Mesodermal cell (in vitro differentiated cells): ENCODE data around the gene THSD8.
"Not testable (repeated sequence)": the region's sequence is repeated elsewhere in the genome, so short reads cannot be mapped to it uniquely, and the experiment has no call there.

Experiments used
- H3K27ac ChIP-seq: 2 replicates; pipeline ENCODE4 v1.7.0; 2013; ENCODE audit warnings: mild to moderate bottlenecking, low read depth, low read length, moderate library complexity; ENCODE audit not compliant: severe bottlenecking
- H3K36me3 ChIP-seq: 2 replicates; pipeline ENCODE4 v1.7.1; 2013; ENCODE audit warnings: mild to moderate bottlenecking, low read length, moderate library complexity; ENCODE audit not compliant: control insufficient read depth, insufficient read depth
- H3K4me1 ChIP-seq: one replicate; pipeline ENCODE4 v1.7.1; 2013; ENCODE audit warnings: mild to moderate bottlenecking, low read length; ENCODE audit not compliant: insufficient read depth, control insufficient read depth, poor library complexity, severe bottlenecking
- H3K4me3 ChIP-seq: 2 replicates; pipeline ENCODE4 v1.7.0; 2013; ENCODE audit warnings: low read length, control low read depth, mild to moderate bottlenecking; ENCODE audit not compliant: insufficient read depth, poor library complexity, severe bottlenecking; ENCODE audit errors: extremely low read depth
- H3K9me3 ChIP-seq: 2 replicates; pipeline ENCODE4 v1.7.1; 2013; ENCODE audit warnings: mild to moderate bottlenecking, low read length, moderate library complexity; ENCODE audit not compliant: control insufficient read depth
- WGBS, 2 experiments: methylation state at CpG; one replicate each; pipeline ENCODE4 v1.1.5; 2013; ENCODE audit warnings: missing lambda C conversion rate in 2 of 2; ENCODE audit not compliant: insufficient coverage in 2 of 2; 5-methylcytosine and 5-hydroxymethylcytosine counted together

Gene THSD8

DNA sequence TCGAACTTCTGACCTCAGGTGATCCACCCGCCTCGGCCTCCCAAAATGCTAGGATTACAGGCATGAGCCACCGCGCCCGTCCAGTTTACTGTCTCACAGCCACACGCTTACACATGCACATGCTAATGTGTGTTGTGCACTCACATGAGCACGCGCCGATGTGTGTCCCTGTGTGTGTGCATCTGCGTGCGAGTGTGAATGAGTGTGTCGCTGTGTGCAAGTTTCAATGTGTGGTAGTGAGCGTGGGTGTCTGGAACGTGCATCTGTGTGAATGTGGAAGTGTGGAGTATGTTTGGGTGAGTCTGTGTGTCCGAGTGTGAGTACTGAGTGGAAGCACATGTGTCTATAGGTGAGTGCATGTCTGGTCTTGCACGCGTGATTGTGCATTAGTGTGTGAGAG lies 40.6 kb downstream of the THSD8 start:
- Histone ChIP-seq H3K4me3 (no peak overlapping the region), H3K9me3 (no peaks in the 10 kb centered on the region), H3K36me3 (no peaks in the 10 kb centered on the region), H3K27ac (no peak overlapping the region), H3K4me1 (no peaks in the 10 kb centered on the region)
- 95 to 96% methylated on average over 18 of the region's 18 CpGs for WGBS, 2 experiments

DNA sequence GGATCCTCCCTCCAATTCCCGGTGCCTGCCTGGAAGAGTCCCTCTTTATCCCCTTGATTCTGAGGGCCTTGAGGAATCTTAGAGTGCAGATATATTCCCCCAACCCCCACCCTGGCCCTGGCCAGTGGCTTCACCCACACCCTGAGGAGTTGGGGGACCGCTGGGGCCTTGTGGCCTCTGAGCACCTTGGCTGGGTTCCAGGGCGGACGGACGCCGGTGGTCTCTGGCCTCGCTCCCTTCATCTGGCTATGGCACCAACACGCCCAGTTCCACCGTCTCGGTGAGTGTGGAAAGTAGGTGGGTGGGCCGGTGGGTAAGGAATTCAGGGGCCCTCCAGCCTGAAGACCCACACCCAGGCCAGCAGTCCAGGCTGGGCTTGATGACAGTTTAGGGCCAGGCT lies 41.5 kb downstream of the THSD8 start:
- Histone ChIP-seq H3K36me3 (no peaks in the 10 kb centered on the region), H3K9me3 (no peaks in the 10 kb centered on the region), H3K4me1 (no peaks in the 10 kb centered on the region), H3K27ac (no peak overlapping the region), H3K4me3 (no peak overlapping the region)
- 88 to 96% methylated on average over 6 to 10 of the region's 11 CpGs for WGBS, 2 experiments

GRCh38 chr19:12843999-12844732 lies 42.3 kb downstream of the THSD8 start:
- no peak overlapping the region for H3K4me3 ChIP-seq
- H3K27ac ChIP-seq = no peak overlapping the region
- no peaks in the 10 kb centered on the region for H3K4me1 ChIP-seq
- H3K36me3 ChIP-seq = no peaks in the 10 kb centered on the region
- 96% methylated on average over 3 of the region's 3 CpGs for WGBS, 2 experiments
- no peaks in the 10 kb centered on the region for H3K9me3 ChIP-seq

GRCh38 chr19:12846613-12847012 lies 44.7 kb downstream of the THSD8 start:
- not testable (repeated sequence) for H3K4me1 ChIP-seq, H3K9me3 ChIP-seq, H3K36me3 ChIP-seq, H3K4me3 ChIP-seq, H3K27ac ChIP-seq
- WGBS, 2 experiments = 93 to 100% methylated on average over 2 of the region's 7 CpGs

- Histone ChIP-seq H3K9me3 (no peaks in the 10 kb centered on the region), H3K4me3 (no peak overlapping the region), H3K36me3 (no peaks in the 10 kb centered on the region), H3K27ac (no peak overlapping the region), H3K4me1 (no peaks in the 10 kb centered on the region)
- WGBS, 2 experiments = 30 to 39% methylated on average over 59 to 61 of the region's 69 CpGs
These were observed 45.6 kb downstream of the THSD8 start for GRCh38 chr19:12847159-12848139.
